ENCODE data around the gene FOXE1.

- TF ChIP-seq CTCF (IDR thresholded peaks at IDR 0.05; ENCODE audit: insufficient read depth, low read length) (no peak), REST (IDR thresholded peaks at IDR 0.05; ENCODE audit: insufficient replicate concordance, low read depth) (no peak), SPI1 (IDR thresholded peaks at IDR 0.05; ENCODE audit: borderline replicate concordance, low read depth) (no peak)
These were observed 44.1 kb upstream of the FOXE1 start for GRCh38 chr9:97808972-97809371.
